Left renal cortex interstitium (tissue), 4 donors: ENCODE results near the gene C1QB. TPM values are rescaled to one million over a fixed set of nuclear protein-coding genes. Genes with fewer than 3 reads are reported as not detected.
A peak's percentile ranks its signal among the peaks of the same experiment; 100 is the strongest.

Experiments
- DNase-seq, 4 donors: peaks; one replicate each; pipeline ENCODE4 v3.0.0-alpha.2; 2013; ENCODE audit warnings: low read depth in 4 of 4, low spot score in 2 of 4, missing footprints in 1 of 4
- polyA plus RNA-seq, 4 donors: library from polyadenylated mRNA; unstranded; fragments of 120-200 nt; gene quantifications; one replicate each; pipeline ENCODE4 v1.2.1, GENCODE V29; 2013; ENCODE audit not compliant: insufficient read length in 4 of 4

C1QB gene
- 10 to 100 TPM in 2 of 4 donors, 1 to 10 TPM in 2; 5.4 to 12.8 (median 9.9) TPM for polyA plus RNA-seq

- DNase-seq = no peak
These were observed at the start of gene C1QB for GRCh38 chr1:22652881-22653316. TSS of gene C1QB (plus strand) at chr1:22653236. CDS start at chr1:22659463, 6,227 bp downstream.

- DNase-seq = no peak
These were observed 46.9 kb upstream of the C1QB start for GRCh38 chr1:22606161-22606560.

GRCh38 chr1:22607154-22607553 is 45.9 kb upstream of the C1QB start:
- DNase-seq = no peak

GRCh38 chr1:22608361-22608760 is 44.7 kb upstream of the C1QB start:
- no peak for DNase-seq

- DNase-seq = no peak
These were observed 43.7 kb upstream of the C1QB start for GRCh38 chr1:22609291-22609690.

- peak; percentile 39 to 76 (median 66) for DNase-seq
These were observed 41.5 kb upstream of the C1QB start for GRCh38 chr1:22611530-22611947.

GRCh38 chr1:22612671-22613571 is 40.1 kb upstream of the C1QB start:
- no peak for DNase-seq

GRCh38 chr1:22613572-22613918 is 39.5 kb upstream of the C1QB start:
- no peak for DNase-seq

GRCh38 chr1:22613951-22614350 is 39.1 kb upstream of the C1QB start:
- DNase-seq = no peak

- no peak for DNase-seq
These were observed 37.1 kb upstream of the C1QB start for GRCh38 chr1:22615886-22616285.

GRCh38 chr1:22616571-22616970 is 36.5 kb upstream of the C1QB start:
- no peak for DNase-seq

GRCh38 chr1:22618056-22618455 is 35.0 kb upstream of the C1QB start:
- DNase-seq = no peak

GRCh38 chr1:22619252-22619651 is 33.8 kb upstream of the C1QB start:
- DNase-seq = no peak

- DNase-seq = no peak
These were observed 33.2 kb upstream of the C1QB start for GRCh38 chr1:22619798-22620197.

- DNase-seq = no peak
These were observed 31.3 kb upstream of the C1QB start for GRCh38 chr1:22621761-22622160.

GRCh38 chr1:22625262-22625925 is 27.6 kb upstream of the C1QB start:
- peak in 1 of 4 donors; percentile 16 for DNase-seq

GRCh38 chr1:22626237-22627157 is 26.5 kb upstream of the C1QB start:
- no peak for DNase-seq

- DNase-seq = no peak
These were observed 25.7 kb upstream of the C1QB start for GRCh38 chr1:22627331-22627730.

GRCh38 chr1:22628698-22629444 is 24.2 kb upstream of the C1QB start:
- DNase-seq = no peak

GRCh38 chr1:22629886-22630285 is 23.1 kb upstream of the C1QB start:
- DNase-seq = no peak
